SK-N-SH (cell line): Measurements from ENCODE around the gene GLIS1.

Experiments used
- CHD2 ChIP-seq: fragments of 150-350 bp; IDR thresholded peaks from 2 replicates; pipeline ENCODE4 v1.6.1; 2018; ENCODE audit warnings: low read length; ENCODE audit not compliant: partially characterized antibody
- CTCF ChIP-seq: fragments of 200-600 bp; sonication (generic); IDR thresholded peaks from 2 replicates; pipeline ENCODE4 v1.6.1; 2017; ENCODE audit warnings: antibody characterized with exemption, mild to moderate bottlenecking, moderate library complexity
- FOXM1 ChIP-seq: IDR thresholded peaks from 2 replicates; pipeline ENCODE4 v1.4.0; 2012; ENCODE audit warnings: low read depth, mild to moderate bottlenecking
- MXI1 ChIP-seq: IDR thresholded peaks from 2 replicates; pipeline ENCODE4 v1.6.1; 2012; ENCODE audit warnings: mild to moderate bottlenecking, low read depth, low read length, improper control_type of control experiment
- POLR2AphosphoS5 ChIP-seq: IDR thresholded peaks from 2 replicates; pipeline ENCODE4 v1.6.1; 2012; ENCODE audit warnings: low read depth, low read length
- YY1 ChIP-seq: IDR thresholded peaks from 2 replicates; pipeline ENCODE4 v1.4.0; 2012; ENCODE audit warnings: low read depth, mild to moderate bottlenecking

- TF ChIP-seq CHD2 = no peak
- TF ChIP-seq CTCF = no peak
- TF ChIP-seq POLR2AphosphoS5 = no peak
- no peak for TF ChIP-seq FOXM1
- no peak for TF ChIP-seq YY1
- no peak for TF ChIP-seq MXI1
Measured at GRCh38 chr1:53608071-53608470, 130.9 kb downstream of the GLIS1 start.
